Astrocyte (in vitro differentiated cells and primary cell): Measurements from ENCODE around the gene AATK. TPM values are rescaled to one million over a fixed set of nuclear protein-coding genes. Genes with fewer than 3 reads are reported as not detected.

ENCODE experiments used
- DNase-seq: peaks from one replicate; pipeline ENCODE4 v3.0.0-alpha.2; 2010; ENCODE audit warnings: low read depth
- FAIRE-seq: peaks from 2 replicates; lab custom pipeline; 2011; peaks lifted over from hg19 to GRCh38; lab: Jason Lieb, UNC
- H2AFZ ChIP-seq: 2 replicates; pipeline ENCODE4 v1.6.0; 2012; ENCODE audit warnings: low read depth, low read length, inconsistent platforms
- H3K27ac ChIP-seq: 2 replicates; pipeline ENCODE4 v1.5.1; 2011; ENCODE audit warnings: low read depth, low read length, inconsistent platforms
- H3K27me3 ChIP-seq: 2 replicates; pipeline ENCODE4 v1.6.0; 2011; ENCODE audit warnings: low read length, inconsistent platforms; ENCODE audit not compliant: insufficient read depth
- H3K36me3 ChIP-seq: 2 replicates; pipeline ENCODE4 v1.5.1; 2011; ENCODE audit warnings: low read length, inconsistent platforms; ENCODE audit not compliant: insufficient read depth
- H3K4me1 ChIP-seq: 2 replicates; pipeline ENCODE4 v1.5.1; 2011; ENCODE audit warnings: low read length, inconsistent platforms; ENCODE audit not compliant: insufficient read depth
- H3K4me2 ChIP-seq: 2 replicates; pipeline ENCODE4 v1.6.0; 2012; ENCODE audit warnings: low read length, inconsistent platforms
- H3K4me3 ChIP-seq: 2 replicates; pipeline ENCODE4 v1.5.1; 2011; ENCODE audit warnings: low read depth, mild to moderate bottlenecking, low read length, inconsistent platforms; ENCODE audit not compliant: insufficient read depth
- H3K79me2 ChIP-seq: 2 replicates; pipeline ENCODE4 v1.6.0; 2012; ENCODE audit warnings: mild to moderate bottlenecking, low read length, inconsistent platforms; ENCODE audit not compliant: insufficient read depth
- H3K9ac ChIP-seq: 2 replicates; pipeline ENCODE4 v1.6.0; 2012; ENCODE audit warnings: mild to moderate bottlenecking, low read length, inconsistent platforms
- H3K9me3 ChIP-seq: 2 replicates; pipeline ENCODE4 v1.5.1; 2012; ENCODE audit warnings: low read depth, mild to moderate bottlenecking, low read length, inconsistent platforms; ENCODE audit not compliant: insufficient read depth
- H4K20me1 ChIP-seq: 2 replicates; pipeline ENCODE4 v1.6.0; 2012; ENCODE audit warnings: low read length, inconsistent platforms; ENCODE audit not compliant: insufficient read depth
- H3K27ac Mint-ChIP-seq: one replicate; pipeline ENCODE4 v1.8.0; 2021; ENCODE audit warnings: mild to moderate bottlenecking, mixed read lengths; ENCODE audit not compliant: unreplicated experiment
- H3K27me3 Mint-ChIP-seq: one replicate; pipeline ENCODE4 v1.8.0; 2021; ENCODE audit warnings: low read depth, mixed read lengths; ENCODE audit not compliant: unreplicated experiment
- H3K36me3 Mint-ChIP-seq: one replicate; pipeline ENCODE4 v1.8.0; 2021; ENCODE audit warnings: low read depth, mixed read lengths; ENCODE audit not compliant: unreplicated experiment
- H3K4me1 Mint-ChIP-seq: one replicate; pipeline ENCODE4 v1.8.0; 2021; ENCODE audit warnings: low read depth, mixed read lengths; ENCODE audit not compliant: unreplicated experiment
- H3K4me3 Mint-ChIP-seq: one replicate; pipeline ENCODE4 v1.8.0; 2021; ENCODE audit warnings: mild to moderate bottlenecking, moderate library complexity, mixed read lengths; ENCODE audit not compliant: unreplicated experiment
- H3K9me3 Mint-ChIP-seq: one replicate; pipeline ENCODE4 v1.8.0; 2021; ENCODE audit warnings: mild to moderate bottlenecking, mixed read lengths; ENCODE audit not compliant: unreplicated experiment
- CTCF ChIP-seq: IDR thresholded peaks from 2 replicates; pipeline ENCODE4 v1.5.1; 2011; ENCODE audit warnings: low read depth, mild to moderate bottlenecking, inconsistent platforms, low read length, moderate library complexity; ENCODE audit not compliant: insufficient read depth
- EZH2 ChIP-seq: IDR thresholded peaks from 2 replicates; pipeline ENCODE4 v1.6.1; 2012; ENCODE audit warnings: mild to moderate bottlenecking, low read length, inconsistent platforms; ENCODE audit not compliant: insufficient read depth
- total RNA-seq: library from RNA; stranded (reverse); gene quantifications from 2 replicates; pipeline ENCODE4 v1.2.1, GENCODE V29; 2021

Gene AATK
- total RNA-seq, 1 donor from 2014 or later, result 0.54 TPM

- Histone ChIP-seq H3K36me3 (no peaks in the 10 kb centered on the region), H4K20me1 (no peaks in the 10 kb centered on the region), H3K79me2 (no peaks in the 10 kb centered on the region), H3K9me3 (no peaks in the 10 kb centered on the region), H3K4me2 (no peak overlapping the region), H3K4me1 (no peaks in the 10 kb centered on the region), H3K27me3 (peaks cover 5% of the 10 kb centered on the region), H3K4me3 (no peak overlapping the region), H2AFZ (no peak overlapping the region), H3K27ac (no peak overlapping the region), H3K9ac (no peak overlapping the region)
- H3K4me1 Mint-ChIP-seq, result no peaks in the 10 kb centered on the region
- TF ChIP-seq EZH2 (peak; percentile 6), CTCF (no peak)
- no peaks in the 10 kb centered on the region for H3K36me3 Mint-ChIP-seq
- H3K4me3 Mint-ChIP-seq, result no peak overlapping the region
- no peak for DNase-seq
- peaks cover 21% of the 10 kb centered on the region for H3K27me3 Mint-ChIP-seq
- FAIRE-seq, result no peak
- no peaks in the 10 kb centered on the region for H3K9me3 Mint-ChIP-seq
- H3K27ac Mint-ChIP-seq, result no peak overlapping the region
Observed at GRCh38 chr17:81164371-81165245, 1.4 kb downstream of the AATK start.

GRCh38 chr17:81163703-81164370, 2.2 kb downstream of the AATK start:
- no peaks in the 10 kb centered on the region for H3K9me3 ChIP-seq
- no peak overlapping the region for H3K4me2 ChIP-seq
- H3K79me2 ChIP-seq, result no peaks in the 10 kb centered on the region
- no peak overlapping the region for H2AFZ ChIP-seq
- no peak for FAIRE-seq
- peaks cover 5% of the 10 kb centered on the region for H3K27me3 ChIP-seq
- H4K20me1 ChIP-seq, result no peaks in the 10 kb centered on the region
- H3K27ac Mint-ChIP-seq, result no peak overlapping the region
- H3K4me3 Mint-ChIP-seq, result no peak overlapping the region
- no peaks in the 10 kb centered on the region for H3K9me3 Mint-ChIP-seq
- H3K9ac ChIP-seq, result no peak overlapping the region
- H3K4me3 ChIP-seq, result no peak overlapping the region
- H3K27me3 Mint-ChIP-seq, result peaks cover 22% of the 10 kb centered on the region
- no peaks in the 10 kb centered on the region for H3K36me3 Mint-ChIP-seq
- DNase-seq, result no peak
- no peak overlapping the region for H3K27ac ChIP-seq
- TF ChIP-seq CTCF, result no peak
- TF ChIP-seq EZH2, result no peak
- H3K36me3 ChIP-seq, result no peaks in the 10 kb centered on the region
- no peaks in the 10 kb centered on the region for H3K4me1 Mint-ChIP-seq
- H3K4me1 ChIP-seq, result no peaks in the 10 kb centered on the region
